ENCODE data around the gene SMAD7. TPM values are rescaled to one million over a fixed set of nuclear protein-coding genes. Genes with fewer than 3 reads are reported as not detected.

The SMAD7 gene
- polyA plus RNA-seq, 1 donor from 2014 or later = 0.48 TPM

- peaks cover 4 to 7% (median 6%) of the 10 kb centered on the region in 3 donors for H3K4me1 Mint-ChIP-seq
- peak overlapping the region in 2 of 3 donors; percentile 11 to 23 for H3K27ac Mint-ChIP-seq
- H3K36me3 Mint-ChIP-seq = peaks cover 1% of the 10 kb centered on the region
- no peaks in the 10 kb centered on the region for H3K9me3 Mint-ChIP-seq
- H3K27me3 Mint-ChIP-seq = peaks cover 17% of the 10 kb centered on the region
- peak overlapping the region; percentile 75 to 94 (median 86) for H3K4me3 Mint-ChIP-seq
Measured at GRCh38 chr18:48975120-48975816, 24.5 kb upstream of the SMAD7 start.

DNA sequence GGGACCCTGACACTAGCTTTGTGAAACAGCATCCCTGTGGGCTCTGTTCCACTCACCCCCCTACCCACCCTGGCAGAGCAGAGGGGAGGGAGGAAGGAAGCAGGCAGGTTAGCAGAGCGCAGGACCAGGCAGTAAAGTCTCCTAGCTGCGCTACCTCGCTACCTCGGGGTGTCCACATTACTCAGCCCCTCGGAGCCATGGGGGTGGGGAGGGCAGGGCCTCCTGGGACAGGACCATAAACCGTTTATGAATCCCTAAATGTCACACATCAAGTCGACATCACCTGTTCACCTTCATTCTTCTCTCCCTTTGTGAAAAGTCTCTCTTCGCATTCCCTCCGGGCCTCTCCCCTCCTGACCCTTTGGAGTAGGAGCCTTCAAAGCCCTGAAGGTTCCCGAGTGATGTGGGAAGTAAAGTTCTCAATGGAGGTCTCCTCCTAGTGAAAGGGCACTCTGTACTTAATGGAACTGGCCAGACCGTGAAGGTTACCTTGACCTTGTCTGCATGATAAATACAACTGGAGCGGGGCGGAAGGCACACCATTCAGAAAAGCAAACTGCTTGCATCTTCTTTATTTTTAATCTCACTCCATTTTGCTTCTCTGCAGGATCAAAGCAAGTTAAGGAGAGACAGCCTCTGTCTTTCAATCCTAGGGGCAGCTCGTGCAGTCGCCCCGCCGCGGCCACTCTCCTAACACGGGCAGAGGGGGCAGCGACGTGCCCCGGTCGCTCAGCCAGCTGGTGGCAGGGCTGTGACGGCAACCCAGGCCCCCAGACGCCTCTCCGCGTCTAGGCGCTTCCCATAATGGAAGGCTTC is 23.7 kb upstream of the SMAD7 start:
- Mint-ChIP-seq H3K27me3 (peaks cover 14% of the 10 kb centered on the region), H3K9me3 (no peaks in the 10 kb centered on the region), H3K36me3 (peaks cover 1% of the 10 kb centered on the region), H3K27ac (peak overlapping the region; percentile 11 to 73 (median 22)), H3K4me1 (peaks cover 4 to 7% (median 6%) of the 10 kb centered on the region in 3 donors), H3K4me3 (peak overlapping the region; percentile 75 to 94 (median 86))

DNA sequence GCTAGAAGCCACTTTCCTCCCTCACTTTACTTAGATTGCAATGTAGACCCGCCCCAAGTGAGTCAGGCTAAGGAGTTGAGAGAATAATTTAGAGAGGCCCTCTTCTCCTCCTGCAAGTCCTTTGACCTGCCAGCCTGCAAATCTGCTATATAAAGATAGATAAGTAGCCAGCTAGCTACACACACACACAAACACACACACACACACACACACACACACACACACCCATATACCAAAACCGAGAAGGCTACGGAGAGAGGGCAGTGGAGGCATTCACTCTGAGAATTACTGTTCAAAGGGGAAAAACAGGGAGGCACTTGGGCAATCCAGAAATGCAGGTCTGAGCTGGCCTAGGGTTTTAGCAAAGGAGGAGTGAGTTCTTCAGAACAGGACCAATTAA is 23.0 kb upstream of the SMAD7 start:
- Mint-ChIP-seq H3K27ac (peak overlapping the region in 1 of 3 donors; percentile 22), H3K36me3 (peaks cover 1% of the 10 kb centered on the region), H3K4me3 (peak overlapping the region in 1 of 4 donors; percentile 75), H3K4me1 (peaks cover 4 to 7% (median 6%) of the 10 kb centered on the region in 3 donors), H3K27me3 (peaks cover 14% of the 10 kb centered on the region), H3K9me3 (no peaks in the 10 kb centered on the region)

DNA sequence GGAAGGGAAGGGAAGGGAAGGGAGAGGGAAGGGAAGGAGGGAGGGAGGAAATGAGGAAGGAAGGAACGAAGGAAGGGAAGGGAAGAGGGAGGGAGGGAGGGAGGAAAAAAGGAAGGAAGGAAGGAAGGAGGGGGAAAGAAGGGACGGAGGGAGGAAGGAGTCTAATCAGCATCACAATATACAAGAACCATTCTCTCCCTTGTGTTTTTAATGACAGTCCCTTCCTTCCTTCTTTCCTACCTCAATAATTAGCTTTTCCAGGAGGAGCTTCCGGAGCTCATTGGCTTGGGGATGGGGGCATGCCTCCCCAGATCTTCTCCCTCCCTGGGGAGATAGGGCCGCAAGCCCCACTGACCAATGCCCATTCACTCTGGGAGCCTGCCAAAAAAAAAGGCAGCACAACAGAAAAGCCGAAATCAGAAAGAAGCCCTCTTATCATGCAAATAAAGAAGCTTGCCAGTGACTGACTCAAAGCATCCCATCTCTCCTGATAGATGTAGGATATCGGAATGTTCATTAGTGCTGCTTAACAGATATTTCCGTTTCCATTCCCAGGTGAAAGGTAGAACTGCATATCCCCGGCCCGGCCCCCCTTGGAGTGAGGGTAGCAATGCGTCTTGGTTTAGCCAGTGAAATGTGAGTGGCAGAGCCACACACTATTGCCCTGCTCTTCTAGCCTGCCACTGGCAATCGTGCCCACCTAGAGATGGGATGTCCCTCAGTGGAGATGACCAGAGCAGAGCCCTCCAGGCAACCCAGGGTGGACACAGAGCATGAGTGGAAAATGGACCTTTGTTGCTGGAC is 17.8 kb upstream of the SMAD7 start:
- Mint-ChIP-seq H3K36me3 (peaks cover 1% of the 10 kb centered on the region), H3K27ac (peak overlapping the region in 1 of 3 donors; percentile 35), H3K9me3 (peaks cover 0 to 2% (median 0%) of the 10 kb centered on the region in 3 donors), H3K27me3 (no peaks in the 10 kb centered on the region), H3K4me1 (no peaks in the 10 kb centered on the region), H3K4me3 (peak overlapping the region in 1 of 4 donors; percentile 5)

GRCh38 chr18:48967545-48967944 is 16.8 kb upstream of the SMAD7 start:
- Mint-ChIP-seq H3K36me3 (peaks cover 1% of the 10 kb centered on the region), H3K4me3 (no peak overlapping the region), H3K27me3 (peaks cover 6% of the 10 kb centered on the region), H3K9me3 (peaks cover 0 to 2% (median 0%) of the 10 kb centered on the region in 3 donors), H3K27ac (peak overlapping the region in 1 of 3 donors; percentile 31), H3K4me1 (peaks cover 0 to 3% (median 0%) of the 10 kb centered on the region in 3 donors)

DNA sequence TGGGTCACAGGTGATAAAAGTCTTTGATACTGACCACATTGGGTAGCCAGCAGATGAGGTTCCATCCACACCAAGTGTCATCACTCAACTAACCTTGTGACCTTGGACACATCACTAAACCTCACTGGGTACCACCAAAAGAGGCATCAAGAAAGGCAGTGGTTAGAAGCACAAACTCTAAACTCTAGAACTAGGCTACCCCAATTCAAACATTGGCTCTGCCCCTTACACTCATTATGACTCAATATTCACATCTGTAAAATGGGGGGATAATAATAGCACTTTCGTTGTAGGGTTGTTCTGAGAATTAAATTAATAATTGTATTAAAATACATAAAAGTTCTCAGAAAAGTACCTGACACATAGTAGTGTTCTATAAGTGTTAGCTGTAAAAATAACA is 15.8 kb upstream of the SMAD7 start:
- Mint-ChIP-seq H3K9me3 (peaks cover 0 to 2% (median 0%) of the 10 kb centered on the region in 3 donors), H3K4me1 (peaks cover 0 to 3% (median 0%) of the 10 kb centered on the region in 3 donors), H3K27me3 (peaks cover 6% of the 10 kb centered on the region), H3K4me3 (no peak overlapping the region), H3K36me3 (peaks cover 1% of the 10 kb centered on the region), H3K27ac (no peak overlapping the region)

DNA sequence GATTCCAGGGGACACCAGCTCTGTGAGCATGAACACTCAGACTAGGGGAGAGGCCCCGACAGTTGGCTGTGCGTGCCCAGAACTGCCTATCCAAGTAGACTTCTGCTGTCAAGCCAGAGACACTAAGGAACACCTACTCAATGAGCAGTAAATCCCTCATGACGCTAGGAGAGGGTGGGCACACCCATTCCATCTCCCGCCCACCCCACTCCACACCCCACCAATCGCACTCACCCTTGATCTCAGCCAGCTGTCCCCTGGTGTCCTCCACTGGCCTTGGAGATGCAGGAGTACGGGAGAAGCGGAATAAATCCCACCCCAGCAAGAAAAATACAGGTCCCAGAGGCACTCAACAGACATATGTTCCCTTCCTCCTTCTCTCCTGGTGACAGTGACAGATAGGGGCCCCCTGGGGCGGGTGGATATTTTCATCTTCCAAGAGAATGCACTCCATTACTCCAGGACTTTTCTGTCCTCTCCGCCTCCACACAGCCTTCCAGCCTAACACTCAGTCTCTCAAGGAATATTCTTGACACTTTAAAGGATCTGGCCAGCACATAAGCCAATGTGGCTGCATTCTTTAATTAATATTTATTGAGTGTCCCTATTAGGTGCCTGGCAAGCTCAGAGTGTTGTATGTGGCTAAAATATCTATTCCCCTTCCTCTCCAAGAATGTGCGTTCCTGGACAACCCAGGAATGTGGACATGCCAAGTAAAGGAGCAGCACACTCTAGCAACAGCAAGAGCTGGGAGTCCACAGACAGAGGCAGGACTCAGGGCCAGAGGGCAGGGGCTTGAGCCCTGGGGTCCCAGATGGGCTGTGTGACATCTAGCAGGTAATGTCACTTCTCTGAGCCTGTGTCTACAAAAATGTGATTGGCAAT is 13.1 kb upstream of the SMAD7 start:
- Mint-ChIP-seq H3K27ac (peak overlapping the region in 1 of 3 donors; percentile 69), H3K4me3 (no peak overlapping the region)

DNA sequence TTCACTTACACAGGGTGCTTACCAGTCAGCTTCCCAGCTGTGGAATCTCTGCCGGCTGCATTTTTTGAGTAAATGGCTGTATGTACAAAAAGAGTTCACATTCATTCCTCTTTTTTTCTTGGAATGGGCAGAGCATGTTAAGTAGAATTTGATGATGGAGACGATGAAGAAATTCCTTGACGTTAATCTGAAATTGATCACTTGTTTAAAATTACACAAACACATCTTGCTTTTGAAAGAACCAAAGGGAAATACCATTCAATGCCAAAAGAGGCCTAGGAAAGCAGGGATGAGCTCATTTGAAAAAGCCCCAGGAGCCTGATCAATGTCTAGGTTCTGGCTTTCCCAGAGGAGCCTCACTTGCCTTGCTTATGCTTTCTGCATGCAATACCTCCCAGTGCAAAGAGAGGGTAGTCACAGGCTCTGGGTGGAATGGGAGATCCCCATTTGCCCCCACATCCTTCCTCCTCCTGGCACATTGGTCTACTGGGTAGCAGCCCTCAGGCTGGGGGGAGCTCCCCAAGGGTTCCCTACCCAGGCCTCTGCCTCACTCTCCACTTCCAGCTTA is 12.3 kb upstream of the SMAD7 start:
- Mint-ChIP-seq H3K27ac (peak overlapping the region in 1 of 3 donors; percentile 90), H3K4me1 (peaks cover 0 to 3% (median 2%) of the 10 kb centered on the region in 3 donors), H3K9me3 (peaks cover 0 to 2% (median 0%) of the 10 kb centered on the region in 3 donors), H3K27me3 (peaks cover 6% of the 10 kb centered on the region), H3K4me3 (no peak overlapping the region), H3K36me3 (no peaks in the 10 kb centered on the region)

More for the DNA sequence above, 13.1 kb upstream of the SMAD7 start:
- Mint-ChIP-seq H3K9me3 (peaks cover 0 to 2% (median 0%) of the 10 kb centered on the region in 3 donors), H3K27me3 (peaks cover 6% of the 10 kb centered on the region), H3K36me3 (no peaks in the 10 kb centered on the region), H3K4me1 (peaks cover 0 to 3% (median 2%) of the 10 kb centered on the region in 3 donors)

GRCh38 chr18:48962252-48962993 is 11.7 kb upstream of the SMAD7 start:
- Mint-ChIP-seq H3K27ac (peak overlapping the region in 1 of 3 donors; percentile 90), H3K27me3 (peaks cover 6% of the 10 kb centered on the region), H3K36me3 (no peaks in the 10 kb centered on the region), H3K9me3 (no peaks in the 10 kb centered on the region), H3K4me1 (peaks cover 0 to 3% (median 2%) of the 10 kb centered on the region in 3 donors), H3K4me3 (peak overlapping the region in 1 of 4 donors; percentile 33)

GRCh38 chr18:48961547-48961946 is 10.8 kb upstream of the SMAD7 start:
- Mint-ChIP-seq H3K27ac (no peak overlapping the region), H3K36me3 (no peaks in the 10 kb centered on the region), H3K4me3 (no peak overlapping the region), H3K27me3 (peaks cover 6% of the 10 kb centered on the region), H3K9me3 (no peaks in the 10 kb centered on the region), H3K4me1 (peaks cover 0 to 3% (median 2%) of the 10 kb centered on the region in 3 donors)

DNA sequence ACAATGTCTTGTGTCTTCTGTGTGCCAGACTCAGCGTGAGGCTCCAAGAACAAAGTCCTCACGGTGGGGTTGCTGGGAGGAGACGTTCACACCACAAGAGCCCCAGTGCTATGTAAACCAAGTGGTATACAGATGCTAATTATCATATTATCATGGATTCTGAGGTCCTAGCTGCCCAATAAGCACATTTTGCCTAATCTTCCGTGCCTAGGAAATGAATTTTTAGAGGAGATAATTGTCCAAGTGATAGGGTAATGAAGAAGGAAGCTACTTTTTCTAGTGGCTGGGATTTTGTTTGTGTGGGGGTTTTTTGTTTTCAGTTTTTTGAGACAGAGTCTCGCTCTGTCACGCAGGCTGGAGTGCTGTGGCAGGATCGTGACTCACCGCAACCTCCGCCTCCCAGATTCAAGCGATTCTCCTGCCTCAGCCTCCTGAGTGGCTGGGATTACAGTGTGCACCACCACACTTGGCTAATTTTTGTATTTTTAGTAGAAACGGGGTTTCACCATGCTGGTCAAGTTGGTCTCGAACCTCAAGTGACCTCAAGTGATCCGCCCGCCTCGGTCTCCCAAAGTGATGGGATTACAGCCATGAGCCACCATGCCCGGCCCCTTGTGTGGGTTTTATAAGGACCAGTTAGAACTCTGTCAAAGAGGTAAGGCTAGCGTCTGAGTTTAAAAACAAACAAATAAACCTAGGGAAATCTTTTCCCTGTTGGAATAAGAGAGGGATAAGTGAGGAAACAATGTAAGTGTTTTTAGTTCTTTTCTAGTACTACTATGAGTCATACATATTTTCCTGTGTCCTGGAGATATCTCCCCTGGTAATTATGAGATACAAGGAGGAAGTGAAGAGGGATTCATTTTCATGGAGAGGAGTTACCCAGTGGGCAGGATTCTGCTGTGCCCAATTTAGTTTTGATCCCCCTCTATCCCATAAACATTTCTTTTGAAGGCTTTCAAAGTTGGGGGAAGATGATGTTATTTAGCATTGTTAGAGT is 9.5 kb upstream of the SMAD7 start:
- Mint-ChIP-seq H3K27ac (no peak overlapping the region), H3K4me3 (no peak overlapping the region), H3K9me3 (no peaks in the 10 kb centered on the region), H3K27me3 (peaks cover 6% of the 10 kb centered on the region), H3K4me1 (peaks cover 0 to 7% (median 4%) of the 10 kb centered on the region in 3 donors), H3K36me3 (peaks cover 1% of the 10 kb centered on the region)

DNA sequence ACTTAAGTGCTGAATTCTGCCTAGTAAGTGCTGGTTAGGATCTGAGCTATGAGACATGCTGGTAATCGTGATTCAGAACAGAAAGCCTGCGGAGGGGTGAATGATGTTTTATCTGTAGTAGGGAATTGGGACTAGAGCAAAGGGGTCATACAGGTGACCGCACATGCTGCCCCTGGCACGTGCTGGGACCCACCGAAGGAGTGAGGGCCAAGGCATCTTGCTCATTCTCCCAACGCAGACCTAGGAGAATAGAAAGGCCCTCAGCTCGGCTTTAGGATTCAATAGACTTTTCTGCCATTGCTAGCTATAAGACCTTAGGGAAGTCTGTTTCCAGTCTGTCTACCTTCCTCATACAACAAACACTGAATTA is 8.8 kb upstream of the SMAD7 start:
- Mint-ChIP-seq H3K4me1 (peaks cover 0 to 7% (median 7%) of the 10 kb centered on the region in 3 donors), H3K4me3 (no peak overlapping the region), H3K27me3 (peaks cover 6% of the 10 kb centered on the region), H3K36me3 (peaks cover 1% of the 10 kb centered on the region), H3K27ac (no peak overlapping the region), H3K9me3 (no peaks in the 10 kb centered on the region)
